HS-27A (cell line): ENCODE results near the gene POLR1H.
A peak's percentile ranks its signal among the peaks of the same experiment; 100 is the strongest.

Experiments
- DNase-seq: peaks from one replicate; pipeline ENCODE4 v3.0.0-alpha.2; 2012; ENCODE audit warnings: low read depth, missing footprints

POLR1H gene

DNA sequence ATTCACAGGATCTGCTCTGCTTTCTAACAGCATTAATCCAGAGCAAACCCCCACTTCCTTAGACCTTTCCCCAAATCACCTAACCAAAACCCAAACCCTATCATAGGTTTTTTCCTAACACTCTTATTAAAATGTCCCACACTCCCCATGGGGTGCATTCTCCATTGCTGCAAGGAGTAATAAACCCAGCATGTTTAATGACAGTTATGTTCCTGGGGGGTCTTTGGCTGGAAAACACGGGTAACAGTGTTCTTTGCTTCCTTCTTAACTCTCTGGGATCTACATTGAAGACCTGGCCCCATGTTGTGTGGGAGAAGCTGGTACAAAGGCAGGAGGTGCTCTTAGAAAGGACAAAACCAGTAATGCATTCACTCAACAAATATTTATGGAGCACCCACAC is 35.8 kb downstream of the POLR1H start:
- no peak for DNase-seq

DNA sequence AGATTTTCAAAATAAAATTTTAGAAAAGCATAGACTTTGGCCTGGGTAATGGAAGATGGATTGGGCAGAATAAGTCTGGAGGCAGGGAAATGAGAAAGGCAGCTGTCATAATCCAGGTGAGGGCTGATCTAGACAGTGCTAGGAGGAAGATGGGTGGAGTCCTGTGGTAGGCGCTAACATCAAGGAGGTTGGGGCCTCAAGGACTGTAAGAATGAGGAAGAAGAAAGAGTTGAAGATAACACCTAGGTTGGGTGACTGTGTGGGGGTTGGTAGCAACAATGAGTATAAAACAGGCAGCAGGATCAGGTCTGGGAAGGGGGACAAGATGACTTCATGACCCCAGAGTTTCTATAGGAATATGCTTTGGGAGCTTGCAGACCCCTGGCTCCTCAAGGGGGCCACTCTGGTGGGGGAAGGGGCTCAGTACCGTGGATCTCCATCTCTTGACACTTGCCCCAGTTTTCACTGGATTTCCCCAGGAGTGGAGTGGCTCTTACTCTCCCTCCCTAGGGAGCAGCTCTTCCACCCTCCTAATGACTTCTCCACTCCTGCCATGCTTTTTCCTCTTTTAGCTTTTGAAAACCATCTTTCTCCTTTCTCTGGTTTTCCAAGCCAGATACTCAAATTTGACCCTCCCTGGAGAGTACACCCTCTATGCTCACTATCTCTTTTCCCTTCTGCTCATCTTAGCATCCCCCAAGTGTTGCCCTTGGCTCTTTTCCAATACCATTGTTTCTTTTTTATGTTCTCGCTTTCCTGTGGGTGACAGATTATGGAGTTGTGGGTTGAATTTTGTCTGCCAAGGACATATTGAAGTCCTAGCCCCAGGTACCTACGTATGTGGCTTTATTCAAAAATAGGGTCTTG is 37.1 kb downstream of the POLR1H start:
- no peak for DNase-seq

DNA sequence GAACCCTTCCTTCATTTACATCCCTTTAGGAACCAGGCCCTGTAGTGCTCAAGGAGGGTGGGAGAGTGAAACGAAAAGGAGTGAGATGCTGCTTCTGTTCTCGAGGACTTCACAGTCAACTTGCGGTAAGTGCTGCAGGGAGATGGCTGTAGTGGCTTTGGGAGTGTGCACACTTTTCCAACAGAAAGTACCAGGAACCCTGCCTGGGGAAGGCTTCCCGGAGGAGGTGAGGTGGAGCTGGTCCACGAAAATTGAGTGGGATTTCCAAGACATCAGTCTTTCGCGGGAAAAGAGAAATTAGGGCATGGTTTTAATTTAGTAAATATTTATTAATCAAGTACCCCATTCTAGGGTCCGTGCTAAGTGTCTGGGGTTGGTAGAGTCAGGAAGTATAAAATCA is 39.1 kb downstream of the POLR1H start:
- no peak for DNase-seq

DNA sequence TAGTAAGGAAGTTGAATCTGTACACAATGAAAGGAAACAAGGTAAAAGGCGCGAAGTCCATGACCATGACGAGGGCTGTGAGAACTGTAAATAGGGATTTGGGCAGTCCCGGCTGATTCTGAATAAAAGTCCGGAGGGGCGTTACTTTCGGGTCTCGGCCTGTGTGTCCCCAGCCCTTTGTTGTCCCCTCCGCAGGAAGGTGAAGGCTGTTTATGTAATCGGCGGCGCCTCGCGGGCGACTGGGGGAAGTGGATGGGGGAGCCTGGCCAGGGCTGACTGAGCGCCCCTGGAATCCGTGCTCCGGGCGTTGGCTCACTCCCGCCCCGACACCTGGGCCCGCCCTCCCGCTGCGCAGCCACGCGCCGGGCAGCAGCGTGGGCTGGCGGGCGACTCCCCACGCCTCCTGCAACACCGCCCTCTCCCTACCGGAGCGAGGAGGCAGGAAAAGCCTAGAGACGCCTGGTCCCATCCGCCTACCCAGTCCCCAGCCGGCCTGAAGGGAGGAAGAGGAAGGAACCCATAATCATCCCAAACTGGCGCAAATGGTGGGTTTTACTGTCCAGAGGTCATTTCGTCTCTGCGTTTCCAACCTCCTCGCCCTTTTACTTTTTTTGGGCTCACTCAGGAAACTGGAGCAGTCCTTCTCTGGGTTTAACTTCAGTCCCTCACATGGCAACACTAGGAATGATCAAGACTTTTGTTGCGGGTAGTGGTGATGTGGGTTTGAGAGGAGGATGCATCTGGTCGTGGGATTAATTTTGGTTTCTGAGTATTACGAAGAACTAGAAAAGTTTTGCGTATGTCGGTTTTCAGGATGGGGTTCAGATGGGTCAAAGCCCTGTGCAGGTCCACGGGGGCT is 39.7 kb downstream of the POLR1H start:
- no peak for DNase-seq

DNA sequence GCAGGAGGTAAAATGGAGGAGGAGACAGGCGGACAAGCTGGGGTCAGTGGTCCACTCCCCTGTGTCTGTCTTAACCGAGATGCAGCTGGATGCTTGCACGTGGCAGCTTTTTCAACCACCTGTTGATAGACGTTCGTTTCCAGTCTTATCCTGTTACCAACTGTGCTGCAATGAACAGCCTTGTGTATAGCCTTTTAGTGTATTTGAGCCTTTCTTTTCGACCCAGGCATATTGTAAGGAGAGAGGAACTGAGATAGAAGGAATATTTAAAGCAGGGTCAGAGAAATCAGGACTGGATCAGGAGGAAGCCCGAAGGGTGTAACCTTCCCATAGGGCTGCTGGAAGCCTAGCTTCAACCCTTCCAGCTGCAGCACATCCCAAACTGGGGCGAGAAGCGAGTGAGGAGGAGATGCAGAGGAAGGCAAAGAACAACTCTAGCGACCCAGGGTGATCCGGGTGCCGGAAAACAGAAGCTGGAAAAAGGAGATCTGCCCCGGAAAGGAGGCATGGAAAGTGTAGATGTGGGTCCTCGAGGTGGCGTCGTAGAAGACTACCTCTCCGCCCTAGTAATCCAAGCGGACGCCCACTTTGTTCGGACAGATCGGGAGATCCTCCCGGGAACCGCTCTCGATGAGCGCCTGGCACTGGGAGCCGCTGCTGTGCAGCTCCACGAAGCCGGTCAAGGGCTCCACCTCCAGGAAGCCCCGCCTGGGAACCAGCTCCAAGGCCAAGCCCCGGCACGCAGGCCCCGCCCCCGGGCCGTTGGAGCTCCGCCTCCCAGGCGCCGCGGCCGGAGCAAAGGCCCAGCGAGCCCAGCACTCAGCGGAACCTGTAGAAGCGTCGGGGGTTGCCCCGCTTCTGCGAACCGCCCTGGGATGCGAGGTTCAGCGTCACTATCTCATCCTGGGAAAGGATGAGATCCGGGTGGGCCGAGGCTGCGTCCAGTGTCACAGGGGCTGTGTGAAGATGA is 40.7 kb downstream of the POLR1H start:
- peak; percentile 75 for DNase-seq

DNA sequence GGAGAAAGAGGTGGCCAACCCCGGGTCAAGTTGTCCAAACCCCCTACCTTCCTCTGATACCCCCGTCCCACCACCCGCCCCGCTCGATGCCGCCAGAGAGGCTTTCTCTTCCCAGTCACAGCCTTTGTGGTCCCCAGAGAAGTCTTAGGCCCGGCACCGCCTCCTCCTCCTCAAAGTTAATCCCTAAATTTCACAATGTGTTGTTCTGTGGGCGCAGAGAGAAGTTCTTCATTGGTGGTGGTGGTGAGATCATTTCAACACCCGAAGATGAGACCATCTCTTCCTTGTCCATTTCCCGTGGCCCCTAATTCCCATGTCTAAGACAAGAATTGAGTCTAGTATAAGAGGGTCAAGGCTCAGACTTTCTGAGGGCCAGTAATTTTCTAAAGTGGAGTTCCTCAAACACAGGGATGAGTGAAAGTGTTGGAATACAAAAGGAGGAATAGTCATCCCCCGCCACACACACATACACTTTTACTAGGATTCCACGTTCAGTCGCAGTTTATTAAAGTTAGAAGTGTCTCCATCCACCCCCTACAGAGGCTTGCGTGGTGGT is 41.4 kb downstream of the POLR1H start:
- DNase-seq: no peak

DNA sequence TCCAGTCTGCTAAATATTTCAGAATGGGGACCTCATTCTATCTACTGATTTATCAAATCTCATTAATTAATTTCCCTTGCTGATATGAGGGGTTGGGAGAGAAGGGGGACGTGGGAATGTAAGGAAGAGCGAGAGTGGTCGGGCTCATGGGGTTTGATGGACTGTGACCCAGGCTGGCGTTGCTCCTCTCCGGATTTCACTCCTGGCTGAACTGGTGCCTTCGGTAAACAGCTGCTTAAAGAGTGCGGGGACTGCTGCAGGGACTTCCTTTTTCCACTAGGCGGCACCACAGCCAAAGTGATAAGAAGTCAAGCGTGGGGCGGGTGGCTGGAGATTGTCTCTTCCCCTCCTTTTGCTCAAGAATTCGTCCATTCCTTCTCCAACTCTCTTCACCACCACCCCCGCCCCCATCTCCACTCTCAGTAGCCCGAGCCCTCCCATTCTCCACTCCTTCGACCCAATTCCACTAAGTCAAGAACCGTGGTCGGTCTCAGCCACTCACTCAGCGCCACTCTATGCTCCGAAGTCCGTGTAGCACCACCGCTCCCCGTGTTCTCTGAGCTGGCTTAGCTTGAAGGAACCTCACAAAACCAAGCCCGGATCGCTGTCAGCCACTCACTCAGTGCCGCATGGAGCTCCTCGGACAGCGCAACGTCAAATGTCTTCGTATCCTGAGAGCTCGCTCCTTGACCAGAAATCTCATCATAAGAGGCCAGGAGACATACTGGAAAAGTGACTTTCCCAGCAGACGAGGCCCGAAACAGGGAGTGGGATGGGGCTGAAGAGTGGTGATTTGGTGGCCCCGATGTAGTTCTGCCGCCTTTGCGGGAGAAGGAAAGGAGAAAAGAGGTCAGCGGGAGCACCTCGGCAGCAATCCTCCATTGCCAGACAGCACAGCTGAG is 42.2 kb downstream of the POLR1H start:
- DNase-seq: peak; percentile 78

DNA sequence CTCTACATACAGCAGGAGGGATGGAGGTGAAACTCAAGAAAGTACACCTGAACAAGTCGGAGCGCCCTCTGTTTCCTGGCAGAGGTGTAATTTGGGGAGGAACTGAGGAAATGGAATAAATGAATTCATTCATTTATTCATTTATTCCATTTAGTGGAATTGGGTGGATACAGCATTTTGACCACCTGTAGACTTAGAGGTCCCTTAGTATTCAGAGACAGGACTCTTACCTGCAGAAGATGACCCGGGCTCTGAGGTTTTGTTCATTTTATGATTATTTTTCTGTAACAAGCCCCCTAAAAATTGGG is 42.8 kb downstream of the POLR1H start:
- DNase-seq: no peak

DNA sequence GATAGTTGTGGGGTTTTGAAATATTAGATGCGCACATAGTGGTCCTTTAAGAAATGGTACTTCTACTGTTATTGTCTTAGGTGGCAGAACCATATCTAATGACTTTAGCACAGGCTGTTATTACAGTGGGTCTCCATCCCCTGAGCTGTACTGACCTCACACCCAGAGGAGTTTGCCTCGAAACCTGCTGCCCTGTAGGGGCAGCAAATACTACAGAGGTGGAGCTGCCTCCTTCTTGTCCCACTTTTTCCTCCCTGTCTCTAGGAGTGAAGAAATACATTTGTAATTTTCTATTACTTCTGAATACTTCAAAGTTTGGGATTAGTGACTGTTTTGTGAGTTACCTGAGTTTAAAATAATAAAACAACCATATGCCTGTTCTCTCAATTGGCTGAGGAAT is 43.6 kb downstream of the POLR1H start:
- no peak for DNase-seq

DNA sequence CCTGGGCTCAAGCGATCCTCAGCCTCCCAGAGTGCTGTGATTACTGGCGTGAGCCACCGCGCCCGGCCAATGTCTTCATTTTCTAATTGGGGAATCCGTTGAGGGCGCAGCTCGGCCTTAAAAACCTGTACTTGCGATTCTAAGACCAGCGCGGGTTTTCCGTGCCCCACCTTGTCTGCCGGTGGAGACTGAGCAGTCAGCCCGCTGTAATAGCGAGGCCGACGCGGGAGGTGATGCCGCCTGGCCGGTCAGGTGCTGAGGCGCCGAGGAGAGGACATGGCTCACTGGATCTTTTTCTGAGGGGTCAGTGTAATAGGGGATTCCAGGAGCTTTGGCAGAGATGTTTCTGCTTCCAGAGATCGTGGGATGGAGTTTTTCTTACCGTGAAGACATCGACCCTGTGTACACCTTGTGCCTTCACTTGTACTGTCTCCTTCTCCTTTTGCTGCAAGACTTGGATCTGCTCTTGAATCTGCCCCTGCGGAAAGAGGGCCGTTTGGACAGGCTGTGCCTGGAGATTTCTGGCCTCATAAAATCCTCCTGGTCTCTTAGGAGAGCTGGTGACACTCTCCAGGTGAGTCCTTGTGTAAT is 50.3 kb downstream of the POLR1H start:
- DNase-seq: no peak

DNA sequence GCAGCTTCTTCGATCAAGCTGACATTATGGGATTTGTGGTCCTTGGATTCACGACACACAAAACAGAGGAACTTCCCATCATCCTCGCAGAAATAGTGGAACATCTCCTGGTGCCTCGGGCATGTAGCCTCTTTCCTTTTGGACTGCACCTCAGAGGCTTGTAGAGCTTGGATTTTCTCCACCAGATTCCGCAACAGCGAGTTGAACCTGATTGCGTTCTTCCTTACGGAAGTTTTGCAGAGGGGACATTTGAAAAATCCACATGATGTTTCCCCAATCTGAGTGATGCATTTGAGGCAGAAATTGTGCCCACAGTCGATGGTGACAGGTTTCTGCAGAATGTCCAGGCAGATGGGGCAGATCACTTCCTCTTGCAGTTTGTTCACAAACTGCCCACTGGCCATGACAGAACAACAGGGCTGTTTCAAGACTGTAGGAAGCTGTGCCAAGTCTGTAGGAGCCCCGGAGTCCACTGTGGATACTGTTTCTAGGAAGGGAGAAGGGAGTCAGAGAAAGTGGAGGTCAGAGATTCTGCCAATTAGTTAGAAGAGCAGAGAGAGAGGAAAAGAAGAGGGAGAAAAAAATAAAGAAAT is 51.4 kb downstream of the POLR1H start:
- DNase-seq: no peak

DNA sequence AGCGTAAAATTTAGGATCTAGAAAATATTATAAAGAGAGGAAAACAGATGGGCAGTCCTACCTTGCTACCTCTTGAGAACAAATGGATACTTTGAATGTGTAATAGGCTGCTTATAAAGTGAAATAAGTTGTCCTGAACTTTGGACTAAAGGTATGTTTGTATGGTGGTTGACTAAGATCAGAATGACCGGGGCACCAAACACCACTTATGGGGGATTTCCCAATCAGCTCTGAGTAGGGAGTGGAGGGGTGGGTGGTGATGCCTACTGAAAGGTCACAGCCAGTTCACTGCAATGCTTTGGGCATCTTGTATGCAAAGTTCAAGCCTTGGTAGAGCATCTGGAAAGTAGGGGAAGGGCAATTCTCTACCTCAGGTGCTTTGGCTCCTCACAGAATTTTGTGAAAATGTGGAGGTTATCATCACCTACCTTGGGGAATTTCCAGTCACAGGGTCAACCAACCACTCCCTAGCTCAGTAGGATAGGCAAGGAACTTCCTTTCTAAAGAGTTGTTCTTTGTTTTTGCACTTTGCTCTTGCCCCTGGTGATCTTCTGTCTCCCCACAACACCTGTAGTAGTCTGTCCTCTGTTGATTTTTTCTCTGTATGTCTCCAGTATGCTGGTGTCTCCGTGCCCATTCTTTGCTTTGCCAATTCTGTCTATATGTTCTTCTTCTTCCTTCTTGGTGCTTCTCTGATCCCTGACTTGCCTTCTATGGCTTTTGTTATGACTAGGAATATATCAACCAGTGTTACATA is 52.1 kb downstream of the POLR1H start, which contains the start of gene TRIM31:
TRIM31 (minus strand) TSS at position 88 of the 757 bp plus-strand sequence. CDS start 285 bp downstream, outside the sequence.
- no peak for DNase-seq

DNA sequence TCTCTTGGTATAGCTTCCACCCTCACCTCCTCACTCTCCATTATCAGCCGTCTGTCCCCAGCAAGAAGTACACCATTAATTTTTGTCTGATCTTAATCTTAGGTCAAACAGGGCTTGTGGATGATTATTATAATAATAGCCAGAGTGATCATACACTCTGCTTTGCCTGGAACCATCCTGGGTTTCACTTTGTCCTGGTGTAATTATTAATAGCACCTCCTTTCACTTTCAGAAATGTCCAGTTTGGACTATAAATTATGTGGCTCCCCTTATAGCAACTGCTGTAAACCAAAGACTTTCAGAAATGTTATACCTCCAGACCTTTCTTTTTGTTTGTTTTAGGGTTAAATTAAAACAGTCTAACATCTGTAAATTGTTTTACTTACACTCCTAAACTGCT is 52.8 kb downstream of the POLR1H start:
- DNase-seq: no peak
